ENCODE measurements around the gene FAM114A2. TPM values are rescaled to one million over a fixed set of nuclear protein-coding genes. Genes with fewer than 3 reads are reported as not detected.
A peak's percentile ranks its signal among the peaks of the same experiment; 100 is the strongest.

Gene FAM114A2
- total RNA-seq (ENCODE audit: low replicate concordance), result 18.5 and 30.4 TPM in 2 replicates
- long read RNA-seq, full-length matches to known transcripts, result 64 of 97 reads
- long read RNA-seq, partial matches to known transcripts, result 7 of 97 reads
- long read RNA-seq, other reads (novel, unspliced or antisense), result 26 of 97 reads

DNA sequence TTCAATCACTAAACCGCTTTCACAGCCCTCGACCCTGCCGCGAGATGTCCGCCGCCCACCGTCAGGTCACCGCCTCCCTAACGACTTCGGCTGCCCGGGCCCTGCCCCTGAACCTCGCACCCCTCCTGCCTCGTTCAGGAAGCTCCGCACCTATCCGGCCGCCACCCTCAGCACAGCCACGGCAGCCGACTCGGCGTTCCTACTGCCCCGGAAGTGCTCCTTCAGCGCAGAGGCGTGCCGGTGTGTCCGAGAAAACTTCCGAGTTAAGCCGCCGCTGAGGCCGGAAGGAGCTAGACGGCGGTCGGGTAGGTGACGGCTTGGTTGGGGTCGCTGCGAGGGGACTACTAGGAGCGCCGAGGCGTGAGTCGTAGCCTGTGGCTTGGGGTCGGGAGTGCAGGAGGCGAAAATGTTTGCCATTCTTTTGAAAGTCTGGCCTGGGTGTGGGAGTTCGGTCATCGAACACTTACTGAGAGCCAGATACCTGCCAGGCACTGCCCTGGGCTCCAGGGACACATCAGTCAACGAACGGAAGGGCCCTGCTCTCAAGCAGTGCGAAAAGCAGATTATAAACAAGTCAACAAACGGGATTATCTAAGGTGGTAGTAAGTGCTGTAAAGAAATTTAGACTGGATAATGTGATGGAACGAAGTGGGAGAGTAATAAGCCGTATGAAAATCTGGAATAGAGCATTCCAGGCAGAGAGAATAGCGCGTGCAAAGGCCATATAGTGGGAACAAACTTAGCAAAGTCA is at the start of gene FAM114A2, which contains the start of gene MFAP3:
Gene FAM114A2, minus strand, starts transcription at position 204 of the 751 bp plus-strand sequence. CDS start 3,957 bp downstream, outside the sequence.
Gene MFAP3, plus strand, starts transcription at position 261 of the 751 bp plus-strand sequence. CDS start 10,756 bp downstream, outside the sequence.
- H3K36me3 Mint-ChIP-seq, result no peaks in the 10 kb centered on the region
- peak within 1 kb of the TSS; percentile 89 for H3K4me3 Mint-ChIP-seq
- TF ChIP-seq, protein P1, sequence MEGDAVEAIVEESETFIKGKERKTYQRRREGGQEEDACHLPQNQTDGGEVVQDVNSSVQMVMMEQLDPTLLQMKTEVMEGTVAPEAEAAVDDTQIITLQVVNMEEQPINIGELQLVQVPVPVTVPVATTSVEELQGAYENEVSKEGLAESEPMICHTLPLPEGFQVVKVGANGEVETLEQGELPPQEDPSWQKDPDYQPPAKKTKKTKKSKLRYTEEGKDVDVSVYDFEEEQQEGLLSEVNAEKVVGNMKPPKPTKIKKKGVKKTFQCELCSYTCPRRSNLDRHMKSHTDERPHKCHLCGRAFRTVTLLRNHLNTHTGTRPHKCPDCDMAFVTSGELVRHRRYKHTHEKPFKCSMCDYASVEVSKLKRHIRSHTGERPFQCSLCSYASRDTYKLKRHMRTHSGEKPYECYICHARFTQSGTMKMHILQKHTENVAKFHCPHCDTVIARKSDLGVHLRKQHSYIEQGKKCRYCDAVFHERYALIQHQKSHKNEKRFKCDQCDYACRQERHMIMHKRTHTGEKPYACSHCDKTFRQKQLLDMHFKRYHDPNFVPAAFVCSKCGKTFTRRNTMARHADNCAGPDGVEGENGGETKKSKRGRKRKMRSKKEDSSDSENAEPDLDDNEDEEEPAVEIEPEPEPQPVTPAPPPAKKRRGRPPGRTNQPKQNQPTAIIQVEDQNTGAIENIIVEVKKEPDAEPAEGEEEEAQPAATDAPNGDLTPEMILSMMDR (conservative IDR thresholded peaks at IDR 0.05), result no peak
- H3K4me1 Mint-ChIP-seq (ENCODE audit: unreplicated experiment), result peaks cover 13% of the 10 kb centered on the region
- H3K27ac Mint-ChIP-seq, result peak within 1 kb of the TSS; percentile 98
- peak; percentile 90 for DNase-seq (ENCODE audit: extremely low spot score, unreplicated experiment)
- no peaks in the 10 kb centered on the region for H3K27me3 Mint-ChIP-seq
- H3K9me3 Mint-ChIP-seq, result no peaks in the 10 kb centered on the region

DNA sequence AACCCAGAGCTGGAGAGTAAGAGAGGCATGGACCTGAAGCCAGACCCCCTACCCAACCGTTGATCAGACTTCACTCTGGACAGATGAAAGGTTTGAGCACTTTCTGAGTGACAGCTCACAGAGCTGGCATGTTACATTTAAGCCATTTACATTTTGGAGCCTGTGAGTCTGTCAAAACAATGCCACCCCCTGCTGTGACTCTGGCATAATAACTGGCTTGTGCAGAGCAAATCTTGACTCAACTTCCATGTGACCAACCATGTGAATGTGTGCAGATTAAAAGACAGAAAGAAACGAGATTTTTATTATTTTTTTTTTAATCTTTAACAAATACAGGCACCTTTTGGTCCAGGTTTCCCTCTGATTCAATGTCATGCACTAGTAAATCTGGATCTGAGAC is 48.5 kb upstream of the FAM114A2 start:
- H3K4me1 Mint-ChIP-seq (ENCODE audit: unreplicated experiment), result peaks cover 4% of the 10 kb centered on the region
- H3K27me3 Mint-ChIP-seq, result peaks cover 34% of the 10 kb centered on the region
- TF ChIP-seq, protein P1 (conservative IDR thresholded peaks at IDR 0.05), result no peak
- no peak overlapping the region for H3K27ac Mint-ChIP-seq
- H3K36me3 Mint-ChIP-seq, result peaks cover 3% of the 10 kb centered on the region
- no peaks in the 10 kb centered on the region for H3K9me3 Mint-ChIP-seq
- no peak overlapping the region for H3K4me3 Mint-ChIP-seq
- DNase-seq (ENCODE audit: extremely low spot score, unreplicated experiment), result no peak

DNA sequence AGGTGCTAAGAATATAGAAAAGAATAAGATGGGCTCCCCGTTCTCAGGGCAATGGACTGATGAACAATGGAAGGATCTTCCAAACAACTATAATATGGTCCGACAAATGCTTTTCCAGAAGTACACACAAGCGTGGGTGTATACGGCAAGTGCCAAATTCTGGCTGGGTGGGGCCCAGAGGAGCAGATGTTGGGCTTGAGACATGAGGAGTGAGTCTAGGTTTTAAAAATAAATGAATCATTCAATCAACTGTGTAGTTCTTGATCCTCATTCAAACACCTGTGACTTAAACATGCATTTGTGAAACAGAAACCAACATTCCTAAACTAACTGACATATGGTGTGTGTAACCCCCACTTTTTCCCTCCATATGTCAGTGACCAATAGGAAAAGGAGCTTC is 47.9 kb upstream of the FAM114A2 start:
- TF ChIP-seq, protein P1 (conservative IDR thresholded peaks at IDR 0.05), result no peak
- H3K4me3 Mint-ChIP-seq, result no peak overlapping the region
- no peak overlapping the region for H3K27ac Mint-ChIP-seq
- peaks cover 3% of the 10 kb centered on the region for H3K36me3 Mint-ChIP-seq
- DNase-seq (ENCODE audit: extremely low spot score, unreplicated experiment), result no peak
- H3K4me1 Mint-ChIP-seq (ENCODE audit: unreplicated experiment), result peaks cover 4% of the 10 kb centered on the region
- H3K27me3 Mint-ChIP-seq, result peaks cover 38% of the 10 kb centered on the region
- H3K9me3 Mint-ChIP-seq, result no peaks in the 10 kb centered on the region

DNA sequence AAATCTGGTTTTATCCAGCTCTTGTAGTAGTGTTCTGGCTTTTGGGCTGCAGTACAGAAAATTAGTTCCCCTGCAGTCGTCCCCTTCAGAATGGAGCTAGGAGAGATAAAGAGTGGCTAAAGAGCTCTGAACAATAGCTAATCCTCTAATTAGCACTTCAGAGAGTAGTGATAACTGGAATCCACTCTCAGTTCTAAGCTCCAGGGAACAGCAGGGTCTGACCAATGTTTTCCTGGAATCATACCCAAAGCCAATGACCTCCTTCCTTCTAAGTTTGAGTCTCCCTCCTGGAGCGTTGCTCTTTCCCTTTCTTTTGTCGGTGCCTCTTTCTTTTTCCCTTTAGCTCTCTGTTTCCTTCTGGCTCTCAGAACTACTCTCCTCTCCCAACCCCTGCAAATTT is 47.4 kb upstream of the FAM114A2 start:
- no peak for DNase-seq (ENCODE audit: extremely low spot score, unreplicated experiment)
- no peak overlapping the region for H3K27ac Mint-ChIP-seq
- TF ChIP-seq, protein P1 (conservative IDR thresholded peaks at IDR 0.05), result no peak
- no peaks in the 10 kb centered on the region for H3K9me3 Mint-ChIP-seq
- no peak overlapping the region for H3K4me3 Mint-ChIP-seq
- H3K27me3 Mint-ChIP-seq, result peaks cover 42% of the 10 kb centered on the region
- peaks cover 4% of the 10 kb centered on the region for H3K4me1 Mint-ChIP-seq (ENCODE audit: unreplicated experiment)
- H3K36me3 Mint-ChIP-seq, result peaks cover 3% of the 10 kb centered on the region

DNA sequence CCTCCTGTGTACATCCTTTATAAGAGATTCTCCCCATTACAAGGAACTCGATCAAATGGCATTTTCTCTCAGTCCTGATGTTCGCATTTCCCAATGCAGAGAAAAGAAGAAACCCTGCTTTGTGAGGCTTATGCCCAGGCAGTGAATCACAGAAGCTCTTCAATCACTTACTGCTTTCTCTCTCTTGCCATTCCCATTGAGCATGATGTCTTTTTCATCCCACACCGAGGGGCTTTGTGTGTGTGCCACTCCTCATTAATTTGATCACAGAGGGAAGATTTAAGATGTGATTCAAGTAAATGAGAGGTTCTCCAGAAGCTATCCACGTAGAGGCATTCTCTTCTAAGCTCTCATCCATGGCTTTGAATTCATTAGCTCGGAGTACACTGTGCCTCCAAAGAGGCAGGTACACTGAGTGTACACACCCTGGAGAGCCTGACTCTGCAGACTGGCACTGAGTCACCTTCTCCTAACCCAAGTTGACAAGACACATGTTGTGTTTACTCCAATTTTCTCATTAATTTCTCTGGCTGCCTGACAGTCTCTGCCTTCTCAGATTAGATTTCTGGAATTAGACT is 45.4 kb upstream of the FAM114A2 start:
- TF ChIP-seq, protein P1 (conservative IDR thresholded peaks at IDR 0.05), result no peak
- Mint-ChIP-seq H3K4me1 (ENCODE audit: unreplicated experiment) (peaks cover 4% of the 10 kb centered on the region), H3K27ac (no peak overlapping the region), H3K4me3 (no peak overlapping the region), H3K36me3 (peaks cover 3% of the 10 kb centered on the region), H3K27me3 (peaks cover 46% of the 10 kb centered on the region), H3K9me3 (no peaks in the 10 kb centered on the region)
- DNase-seq (ENCODE audit: extremely low spot score, unreplicated experiment), result no peak
